ENCODE results near the gene PIAS1.
A peak's percentile ranks its signal among the peaks of the same experiment; 100 is the strongest.
"Not testable (repeated sequence)": the region's sequence is repeated elsewhere in the genome, so short reads cannot be mapped to it uniquely, and the experiment has no call there.

Gene PIAS1

GRCh38 chr15:68209735-68210408 is 155.8 kb downstream of the PIAS1 start:
- H3K4me3 ChIP-seq (replicated peaks in 1 of 2; ENCODE audit: low read depth in 2 of 2, low read length in 2 of 2): no peak overlapping the region
- TF ChIP-seq CTCF (IDR thresholded peaks at IDR 0.05; ENCODE audit: low read depth, low read length): no peak
- no peak for DNase-seq (ENCODE audit: low read depth in 2 of 2)

- H3K4me3 ChIP-seq (replicated peaks in 1 of 2; ENCODE audit: low read depth in 2 of 2, low read length in 2 of 2): peak overlapping the region in 1 of 2 donors; percentile 3
- no peak for DNase-seq (ENCODE audit: low read depth in 2 of 2)
- no peak for TF ChIP-seq CTCF (IDR thresholded peaks at IDR 0.05; ENCODE audit: low read depth, low read length)
Measured at GRCh38 chr15:68210409-68210756, 156.3 kb downstream of the PIAS1 start.

- DNase-seq (ENCODE audit: low read depth in 2 of 2): peak; percentile 45 to 61
- H3K4me3 ChIP-seq (replicated peaks in 1 of 2; ENCODE audit: low read depth in 2 of 2, low read length in 2 of 2): peak overlapping the region in 1 of 2 donors; percentile 3
- peak; percentile 87 for TF ChIP-seq CTCF (IDR thresholded peaks at IDR 0.05; ENCODE audit: low read depth, low read length)
Measured at GRCh38 chr15:68210821-68211655, 156.9 kb downstream of the PIAS1 start.

DNA sequence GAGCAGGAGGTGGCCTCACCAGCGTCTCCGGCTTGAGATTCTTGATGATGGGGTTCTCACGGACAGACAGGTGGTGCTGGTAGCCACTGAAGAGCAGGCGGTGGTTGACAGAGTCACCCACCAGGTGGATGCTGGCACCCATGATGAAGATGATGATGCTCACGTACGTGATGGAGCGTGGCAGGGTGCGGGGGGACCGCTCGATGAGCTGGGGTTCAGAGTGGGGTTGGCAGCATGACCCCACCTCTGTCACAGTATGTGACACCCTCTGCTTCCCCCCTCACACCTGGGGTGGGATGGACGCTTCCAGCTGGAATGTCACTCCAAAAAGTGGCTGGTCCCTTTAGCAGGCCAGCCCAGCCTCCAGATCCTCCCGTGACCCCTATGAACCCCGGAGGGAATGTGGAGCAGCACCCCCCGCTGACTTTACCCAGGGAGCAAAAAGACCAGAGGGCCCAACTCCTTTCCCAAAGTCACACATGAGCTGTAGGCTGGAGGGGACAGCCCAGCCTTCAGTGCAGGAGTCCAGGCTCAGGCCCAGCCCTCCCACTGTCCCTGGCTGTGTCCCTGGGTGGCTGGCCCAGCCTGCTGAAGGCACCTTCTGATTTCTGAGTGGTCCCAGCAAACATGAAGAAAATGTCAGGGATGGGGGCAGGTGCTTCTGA is 157.7 kb downstream of the PIAS1 start:
- no peak for DNase-seq (ENCODE audit: low read depth in 2 of 2)
- H3K4me3 ChIP-seq (replicated peaks in 1 of 2; ENCODE audit: low read depth in 2 of 2, low read length in 2 of 2): no peak overlapping the region
- TF ChIP-seq CTCF (IDR thresholded peaks at IDR 0.05; ENCODE audit: low read depth, low read length): no peak

- not testable (repeated sequence) for DNase-seq (ENCODE audit: low read depth in 2 of 2); H3K4me3 ChIP-seq (replicated peaks in 1 of 2; ENCODE audit: low read depth in 2 of 2, low read length in 2 of 2)
Measured at GRCh38 chr15:68213491-68213845, 159.4 kb downstream of the PIAS1 start.

DNA sequence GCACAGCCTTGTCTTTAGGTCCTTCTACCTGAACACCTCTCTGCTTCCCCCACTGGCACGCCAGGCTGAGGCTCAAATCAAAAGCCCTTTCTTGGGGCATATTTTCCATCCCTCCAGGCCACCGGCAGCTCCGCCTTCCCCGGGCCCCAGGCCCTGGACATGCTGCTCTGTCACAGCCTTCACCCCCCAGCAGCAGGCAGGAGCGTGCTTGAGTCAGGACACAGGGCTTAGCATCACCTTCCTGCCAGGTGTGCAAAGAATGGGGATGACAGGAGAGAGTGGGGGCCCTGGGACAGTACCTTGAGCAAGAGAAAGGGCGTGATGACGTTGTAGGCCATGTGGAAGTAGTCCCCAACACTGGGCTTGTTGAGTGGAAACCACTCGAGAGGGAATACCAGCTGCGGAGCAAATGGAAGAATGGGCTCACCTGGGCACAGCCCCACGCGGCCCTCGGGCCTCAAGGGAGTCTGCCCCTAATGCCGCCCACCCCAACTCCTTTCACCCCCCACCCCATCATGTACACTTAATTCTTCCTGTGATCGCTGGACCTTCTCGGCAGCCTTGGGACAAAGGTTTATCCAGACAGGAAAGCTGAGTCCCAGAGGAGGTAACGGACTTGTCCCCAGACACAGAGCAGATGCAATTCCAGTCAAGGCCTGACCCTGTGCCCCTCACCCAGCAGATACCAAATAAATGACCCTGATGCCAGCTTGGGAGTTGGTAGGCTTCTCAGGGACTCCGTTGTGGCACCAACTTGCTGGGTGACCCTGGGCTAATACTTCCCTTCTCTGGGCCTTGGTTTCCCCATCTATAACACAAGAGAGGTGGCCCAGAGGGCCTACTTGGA is 160.1 kb downstream of the PIAS1 start:
- no peak for TF ChIP-seq CTCF (IDR thresholded peaks at IDR 0.05; ENCODE audit: low read depth, low read length)
- DNase-seq (ENCODE audit: low read depth in 2 of 2): no peak
- no peak overlapping the region for H3K4me3 ChIP-seq (replicated peaks in 1 of 2; ENCODE audit: low read depth in 2 of 2, low read length in 2 of 2)
